ENCODE results near the gene ANKMY1.

Gene ANKMY1

GRCh38 chr2:240443891-240444301 lies 113.9 kb downstream of the ANKMY1 start:
- DNase-seq = no peak

GRCh38 chr2:240442891-240443715 lies 114.7 kb downstream of the ANKMY1 start:
- DNase-seq = no peak

- DNase-seq = no peak
These were observed 115.8 kb downstream of the ANKMY1 start for GRCh38 chr2:240441993-240442411.

- DNase-seq = no peak
These were observed 116.3 kb downstream of the ANKMY1 start for GRCh38 chr2:240441326-240441992.

GRCh38 chr2:240440704-240441320 lies 117.0 kb downstream of the ANKMY1 start:
- DNase-seq = no peak

GRCh38 chr2:240440251-240440650 lies 117.5 kb downstream of the ANKMY1 start:
- DNase-seq = no peak

GRCh38 chr2:240439698-240440151 lies 118.1 kb downstream of the ANKMY1 start:
- DNase-seq = no peak

GRCh38 chr2:240438810-240439697 lies 118.7 kb downstream of the ANKMY1 start:
- DNase-seq = no peak

GRCh38 chr2:240437861-240438809 lies 119.7 kb downstream of the ANKMY1 start:
- peak; percentile 25 for DNase-seq

GRCh38 chr2:240437551-240437860 lies 120.3 kb downstream of the ANKMY1 start:
- DNase-seq = no peak

GRCh38 chr2:240436683-240437550 lies 120.9 kb downstream of the ANKMY1 start:
- DNase-seq = no peak

- DNase-seq = no peak
These were observed 121.7 kb downstream of the ANKMY1 start for GRCh38 chr2:240435948-240436682.

- peak; percentile 19 for DNase-seq
These were observed 122.3 kb downstream of the ANKMY1 start, which contains the start of gene GPC1 for GRCh38 chr2:240435457-240435947. Gene GPC1 (plus strand): TSS chr2:240435663. CDS start chr2:240435919, 256 bp downstream.

- peak; percentile 72 for DNase-seq
These were observed 122.9 kb downstream of the ANKMY1 start for GRCh38 chr2:240434728-240435456.

GRCh38 chr2:240433973-240434727 lies 123.6 kb downstream of the ANKMY1 start:
- DNase-seq = no peak

GRCh38 chr2:240432820-240433801 lies 124.7 kb downstream of the ANKMY1 start:
- DNase-seq = no peak

- DNase-seq = no peak
These were observed 125.4 kb downstream of the ANKMY1 start for GRCh38 chr2:240432430-240432819.
